Lower leg skin (tissue), 3 donors: ENCODE measurements around the gene GMEB1.

Experiments
- CTCF ChIP-seq, 3 donors: fragments of 450-650 bp; IDR thresholded peaks; one replicate each; pipeline ENCODE4 v1.5.1; 2016; ENCODE audit warnings: antibody characterized with exemption in 3 of 3, mild to moderate bottlenecking in 3 of 3, moderate library complexity in 2 of 3
- POLR2A ChIP-seq, 2 donors: fragments of 450-650 bp; IDR thresholded peaks; one replicate each; pipeline ENCODE4 v1.6.1; 2016 to 2017; ENCODE audit warnings: antibody characterized with exemption in 2 of 2, mild to moderate bottlenecking in 1 of 2, moderate library complexity in 1 of 2

GRCh38 chr1:28648474-28649198 lies 19.9 kb upstream of the GMEB1 start, which contains the start of gene RNU11:
- TF ChIP-seq CTCF (IDR thresholded peaks at IDR 0.05) (no peak), POLR2A (IDR thresholded peaks at IDR 0.05) (peak in 1 of 2 donors; percentile 100)
